ENCODE measurements around the gene PPP4R1.

Gene PPP4R1

DNA sequence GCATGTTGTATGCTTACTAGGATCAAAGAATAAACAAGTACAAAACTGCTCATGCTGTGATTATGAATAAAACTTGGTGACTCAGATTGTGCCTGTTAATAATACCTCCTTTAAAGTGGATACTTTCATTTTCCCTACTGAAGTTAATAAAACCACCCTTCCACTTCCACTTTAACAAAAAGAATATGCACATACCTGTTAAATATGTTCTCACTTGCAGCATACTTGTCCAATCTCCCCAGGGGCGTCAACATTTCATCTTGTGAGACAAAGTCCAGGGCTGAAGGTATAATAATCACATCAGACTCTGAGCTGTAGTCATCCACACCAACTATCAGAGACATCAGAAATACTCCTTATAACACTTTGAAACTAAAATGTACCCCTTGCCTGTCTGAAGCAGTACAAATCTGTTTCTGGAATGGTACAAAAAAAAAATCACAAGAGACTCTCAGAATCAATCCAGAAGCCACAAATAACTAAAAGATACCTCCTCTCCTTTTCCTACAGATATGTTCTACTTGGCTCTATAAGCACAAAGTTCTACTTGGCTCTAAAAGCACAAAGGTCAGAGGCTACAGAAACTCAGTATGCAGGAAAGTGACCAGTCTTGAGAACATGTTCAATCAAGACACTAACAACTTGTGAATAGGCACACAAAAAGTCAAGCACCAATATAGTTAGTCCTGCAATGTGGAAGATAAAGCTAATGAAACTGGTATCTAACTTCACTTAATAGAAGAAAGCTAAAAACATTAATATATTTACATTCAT, 19.3 kb downstream of the PPP4R1 start:
- DNase-seq (ENCODE audit: low read depth): no peak

DNA sequence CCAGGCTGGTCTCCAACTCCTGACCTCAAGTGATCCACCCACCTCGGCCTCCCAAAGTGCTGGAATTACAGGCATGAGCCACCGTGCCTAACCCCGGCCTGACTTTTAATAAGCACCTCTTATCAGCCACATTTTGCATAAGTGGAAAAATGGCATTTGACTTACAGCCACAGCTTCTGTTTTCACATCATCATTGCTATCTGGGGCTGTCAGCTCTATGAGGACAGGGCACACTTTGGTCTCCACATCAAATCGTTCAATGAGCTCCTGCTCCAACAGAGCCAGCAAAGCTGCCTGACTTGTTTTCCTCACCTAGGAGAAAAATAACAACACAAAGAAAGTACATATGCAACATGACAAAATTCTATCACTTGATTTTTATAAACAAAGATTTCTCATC, 26.4 kb downstream of the PPP4R1 start:
- no peak for DNase-seq (ENCODE audit: low read depth)

DNA sequence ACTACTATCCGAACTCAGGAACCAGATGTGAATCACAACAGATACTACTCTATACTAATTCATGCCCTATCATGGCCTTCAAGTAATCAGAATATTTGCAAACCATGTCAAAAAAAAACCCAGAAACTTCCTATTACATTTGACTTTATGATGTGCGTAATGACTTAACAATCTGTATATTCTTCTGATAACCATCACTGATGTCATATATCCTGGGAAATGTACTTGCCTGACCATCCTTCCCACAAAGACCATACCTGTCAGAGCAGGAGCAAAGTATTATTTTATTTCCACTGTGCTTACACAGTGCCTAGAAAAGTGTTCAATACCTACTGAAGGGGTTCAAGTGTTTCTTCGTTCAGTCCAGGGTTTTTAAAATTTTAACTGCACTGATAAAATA, 27.5 kb downstream of the PPP4R1 start:
- no peak for DNase-seq (ENCODE audit: low read depth)

DNA sequence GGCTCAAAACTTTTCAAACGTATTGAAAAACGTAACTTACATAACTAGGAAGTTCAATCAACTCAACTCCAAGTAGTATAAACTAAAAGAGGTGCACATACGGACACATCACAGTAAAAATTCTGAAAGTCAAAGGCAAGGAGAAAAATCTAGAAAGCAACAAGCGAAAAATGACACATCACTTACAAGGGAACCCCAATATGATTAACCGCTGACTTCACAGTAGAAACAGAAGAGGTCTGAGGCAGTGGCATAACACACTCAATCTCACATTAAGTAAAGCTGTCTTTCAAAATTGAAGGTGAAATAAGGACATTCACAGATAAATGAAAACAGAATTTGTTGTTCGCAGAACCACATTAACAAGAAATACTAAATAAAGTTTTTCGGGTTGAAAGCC, 32.7 kb downstream of the PPP4R1 start:
- no peak for DNase-seq (ENCODE audit: low read depth)

DNA sequence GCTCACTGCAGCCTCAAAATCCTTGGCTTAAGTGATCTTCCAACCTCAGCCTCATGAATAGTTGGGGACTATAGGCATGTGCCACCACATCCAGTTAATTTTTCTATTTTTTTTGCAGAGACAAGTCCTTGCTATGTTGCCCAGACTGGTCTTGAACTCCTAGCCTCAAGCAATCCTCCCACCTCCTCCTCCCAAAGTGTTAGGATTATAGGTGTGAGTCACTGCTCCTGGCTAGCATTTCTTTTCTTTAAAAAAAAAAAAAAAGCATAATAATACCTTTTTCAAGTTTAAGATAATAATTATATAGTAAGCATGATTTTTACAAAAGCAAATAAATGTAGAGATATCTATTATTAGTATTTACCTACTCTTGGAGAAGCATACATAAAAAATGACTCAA, 36.1 kb downstream of the PPP4R1 start:
- no peak for DNase-seq (ENCODE audit: low read depth)

DNA sequence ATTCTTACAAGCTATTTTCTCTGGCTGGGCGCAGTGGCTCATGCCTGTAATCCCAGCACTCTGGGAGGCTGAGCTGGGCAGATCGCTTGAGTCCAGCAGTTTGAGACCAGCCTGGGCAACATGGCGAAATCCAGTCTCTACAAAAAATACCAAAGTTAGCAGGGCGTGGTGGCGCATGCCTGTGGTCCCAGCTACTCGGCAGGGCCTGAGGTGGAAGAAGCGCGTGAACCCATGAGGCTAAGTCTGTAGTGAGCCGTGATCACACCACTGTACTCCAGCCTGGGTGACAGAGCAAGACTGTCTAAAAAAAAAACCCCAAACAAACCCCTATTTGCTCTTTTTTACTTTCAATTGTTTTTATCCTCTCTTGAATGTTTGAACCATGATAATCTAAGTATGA, 37.0 kb downstream of the PPP4R1 start:
- DNase-seq (ENCODE audit: low read depth): no peak

DNA sequence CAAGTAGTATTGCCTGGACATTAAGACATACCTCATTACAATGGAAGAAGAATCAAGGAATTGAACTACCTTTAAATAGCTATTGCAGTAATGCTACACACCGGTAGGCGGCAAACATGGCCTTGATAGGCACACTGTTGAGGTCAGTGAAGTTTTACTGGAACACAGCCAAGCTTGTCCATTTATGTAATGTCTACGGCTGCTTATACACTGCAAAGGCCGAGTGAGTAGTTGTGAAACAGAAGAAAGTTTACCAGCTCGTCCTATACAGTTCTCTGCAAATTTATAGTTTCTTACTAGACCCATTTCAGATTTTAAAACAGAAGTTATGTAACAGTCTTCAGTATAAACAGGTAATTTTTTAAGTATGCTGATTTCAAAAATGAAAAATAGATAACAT, 38.8 kb downstream of the PPP4R1 start:
- DNase-seq (ENCODE audit: low read depth): no peak

DNA sequence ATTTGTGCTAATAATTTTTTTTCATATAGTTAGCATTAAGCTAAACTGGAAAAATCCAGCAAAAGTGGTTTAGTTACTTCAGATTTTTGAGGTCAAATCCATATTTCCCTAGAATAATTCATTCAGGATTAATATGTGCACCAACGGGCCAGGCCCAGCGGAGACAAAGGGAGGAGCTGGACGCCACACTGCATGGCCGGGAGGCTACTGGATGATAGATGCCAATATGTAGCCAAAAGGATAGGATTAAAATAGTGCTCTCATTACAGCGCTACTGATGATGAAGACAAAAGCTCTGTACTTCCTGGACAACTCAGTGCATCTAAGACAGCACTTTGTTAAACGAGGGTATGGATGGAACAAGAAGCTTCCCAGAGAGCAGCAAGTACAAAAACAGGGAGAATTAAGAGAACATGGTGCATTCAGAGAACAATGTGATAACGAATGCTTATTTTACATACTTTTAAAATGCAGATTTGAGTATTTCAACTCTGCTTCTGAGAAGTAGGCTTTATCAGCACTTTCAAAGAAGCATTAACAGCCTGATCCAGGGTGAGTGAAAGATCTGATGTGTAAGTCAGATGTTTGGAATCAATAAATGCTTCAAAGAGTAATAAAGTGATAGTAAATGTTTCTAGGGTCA, 39.8 kb downstream of the PPP4R1 start:
- no peak for DNase-seq (ENCODE audit: low read depth)

DNA sequence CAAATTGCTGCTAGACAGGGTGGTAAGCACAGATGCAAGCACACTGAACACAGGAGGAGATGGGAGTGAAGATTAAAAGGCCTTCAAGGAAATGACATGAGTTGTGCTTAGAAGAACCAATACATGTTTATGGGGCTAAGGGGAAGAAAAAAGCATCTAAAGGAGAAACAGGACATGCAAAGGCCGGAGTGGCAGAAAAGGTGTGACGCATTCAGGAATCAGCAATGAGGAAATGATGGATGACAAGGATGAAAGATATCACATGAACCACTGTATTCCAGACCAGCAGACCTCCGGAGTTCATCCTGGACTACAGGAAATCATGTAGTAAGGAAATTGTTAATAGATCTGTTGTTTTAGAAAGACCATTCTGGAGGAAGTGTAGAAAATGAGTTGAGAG, 42.8 kb downstream of the PPP4R1 start:
- no peak for DNase-seq (ENCODE audit: low read depth)

DNA sequence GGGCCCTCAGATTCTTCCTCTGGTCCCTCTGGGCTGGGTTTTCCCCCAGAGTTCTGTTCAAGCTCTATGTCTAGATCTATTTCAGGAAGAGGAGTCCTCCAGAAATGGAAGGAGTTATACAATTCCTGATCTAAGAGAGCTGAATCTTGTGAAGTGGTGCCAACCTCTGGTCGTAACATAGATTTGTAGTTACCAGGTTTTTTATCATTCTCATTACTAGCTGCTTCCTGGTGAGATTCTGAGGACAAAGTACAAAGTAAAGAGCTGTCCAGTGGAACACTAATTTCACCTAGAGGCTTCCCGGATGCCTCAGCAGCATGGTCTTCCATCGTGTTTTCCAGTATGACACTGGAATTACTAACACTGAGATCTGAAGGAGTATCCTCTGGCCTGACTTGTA, 44.1 kb downstream of the PPP4R1 start:
- DNase-seq (ENCODE audit: low read depth): no peak

DNA sequence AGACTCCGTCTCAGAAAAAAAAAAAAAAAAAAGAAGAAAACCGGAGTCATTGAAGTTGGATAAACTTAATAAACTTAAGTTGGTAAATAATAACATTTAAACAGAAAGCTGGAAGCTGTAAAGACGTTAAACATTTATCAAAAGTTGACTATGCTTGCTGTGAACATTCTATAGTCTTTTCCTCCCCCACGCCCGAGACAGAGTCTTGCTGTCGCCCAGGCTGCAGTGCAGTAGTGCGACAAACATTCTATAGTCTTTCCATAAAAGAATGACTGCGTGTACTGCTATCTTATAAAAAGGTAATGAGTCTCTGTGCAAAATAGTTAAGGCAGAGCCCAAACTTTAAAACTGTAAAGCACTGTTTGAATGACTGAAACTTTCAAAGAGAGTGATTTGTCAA, 45.2 kb downstream of the PPP4R1 start:
- no peak for DNase-seq (ENCODE audit: low read depth)

DNA sequence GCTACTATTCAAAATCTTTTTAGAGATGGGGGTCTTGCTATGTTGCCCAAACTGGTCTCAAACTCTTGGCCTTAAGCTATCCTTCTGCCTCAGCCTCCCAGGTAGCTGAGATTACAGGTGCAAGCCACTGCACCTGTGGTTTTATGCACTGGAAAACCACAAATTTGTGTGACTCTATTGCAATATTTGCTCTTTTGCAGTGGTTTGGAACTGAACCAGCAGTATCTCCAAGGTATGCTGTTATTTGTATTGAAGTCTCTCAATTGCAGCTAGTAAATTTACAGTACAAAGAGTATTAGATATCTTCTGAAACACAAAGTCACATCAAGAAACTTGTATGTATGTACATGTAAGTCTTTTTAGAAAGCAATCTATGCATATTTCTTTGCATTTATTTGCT, 46.2 kb downstream of the PPP4R1 start:
- no peak for DNase-seq (ENCODE audit: low read depth)

DNA sequence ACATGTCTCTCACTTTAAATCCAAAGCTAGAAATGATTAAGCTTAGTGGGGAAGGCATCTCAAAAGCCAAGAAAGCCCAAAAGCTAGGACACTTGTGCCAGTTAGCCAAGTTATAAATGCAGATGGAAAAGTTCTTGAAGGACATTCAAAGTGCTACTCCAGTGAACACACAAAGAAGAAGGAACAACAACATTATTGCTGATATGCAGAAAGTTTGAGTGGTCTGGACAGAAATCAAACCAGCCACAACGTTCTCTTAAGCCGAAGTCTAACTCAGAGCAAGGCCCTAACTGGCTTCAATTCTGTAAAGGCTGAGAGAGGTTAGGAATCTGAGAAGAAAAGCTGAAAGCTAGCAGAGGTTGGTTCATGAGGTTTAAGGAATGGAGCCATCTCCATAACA, 49.0 kb downstream of the PPP4R1 start:
- DNase-seq (ENCODE audit: low read depth): no peak

DNA sequence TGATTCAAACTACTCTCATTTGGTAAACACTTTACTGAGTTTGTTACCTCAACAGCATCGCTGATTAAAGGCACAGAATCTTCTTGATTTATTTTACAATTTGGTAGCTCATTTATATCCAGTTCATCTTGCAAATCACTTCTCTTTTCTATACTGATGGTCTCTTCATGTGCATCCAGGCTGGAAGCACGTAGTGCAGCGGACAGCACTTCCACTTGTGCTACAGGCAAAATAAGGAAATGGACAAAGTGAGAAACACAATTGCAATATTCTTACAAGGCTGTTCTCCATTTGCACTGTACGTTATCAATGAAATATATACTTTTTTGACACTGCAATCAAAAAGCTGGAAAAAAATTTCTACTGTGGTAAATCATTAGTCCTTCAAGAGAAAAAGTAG, 51.0 kb downstream of the PPP4R1 start:
- DNase-seq (ENCODE audit: low read depth): no peak

DNA sequence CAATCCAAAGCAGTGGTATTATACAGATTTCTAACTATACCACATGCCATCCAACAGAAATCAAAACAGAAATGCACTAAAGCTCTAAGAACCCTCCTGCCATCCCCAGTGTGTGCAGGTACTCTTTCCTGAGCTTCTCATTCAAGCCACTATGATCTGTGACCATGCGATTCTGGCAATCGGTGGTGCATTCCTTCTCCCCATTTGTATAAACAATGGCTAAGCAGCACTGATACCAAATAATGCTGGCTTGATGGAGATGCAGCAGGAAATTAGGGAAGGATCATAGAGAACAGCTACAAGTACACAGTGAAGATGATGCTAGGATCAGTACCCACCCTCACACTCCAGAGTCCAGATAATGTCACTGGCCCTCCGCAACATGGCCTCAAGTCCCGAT, 51.8 kb downstream of the PPP4R1 start:
- no peak for DNase-seq (ENCODE audit: low read depth)

DNA sequence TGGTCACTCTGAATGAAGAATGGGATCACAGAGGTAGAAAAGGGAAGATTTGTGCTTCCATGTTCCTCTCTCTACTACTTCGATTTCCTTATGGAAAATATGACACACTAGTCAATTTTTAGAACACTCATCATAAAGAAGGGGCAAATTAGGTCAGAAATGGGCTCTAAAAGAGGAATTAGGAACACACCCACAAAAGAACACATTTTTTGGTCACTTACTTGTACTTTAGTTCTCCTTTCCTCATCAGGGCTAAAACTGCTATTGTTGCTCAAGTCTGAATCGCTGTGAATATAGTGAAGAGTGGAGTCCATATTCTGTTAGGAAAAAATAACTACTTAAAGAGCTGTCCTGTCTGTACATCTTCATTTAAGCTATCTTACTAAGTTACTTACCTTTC, 52.6 kb downstream of the PPP4R1 start:
- DNase-seq (ENCODE audit: low read depth): no peak

DNA sequence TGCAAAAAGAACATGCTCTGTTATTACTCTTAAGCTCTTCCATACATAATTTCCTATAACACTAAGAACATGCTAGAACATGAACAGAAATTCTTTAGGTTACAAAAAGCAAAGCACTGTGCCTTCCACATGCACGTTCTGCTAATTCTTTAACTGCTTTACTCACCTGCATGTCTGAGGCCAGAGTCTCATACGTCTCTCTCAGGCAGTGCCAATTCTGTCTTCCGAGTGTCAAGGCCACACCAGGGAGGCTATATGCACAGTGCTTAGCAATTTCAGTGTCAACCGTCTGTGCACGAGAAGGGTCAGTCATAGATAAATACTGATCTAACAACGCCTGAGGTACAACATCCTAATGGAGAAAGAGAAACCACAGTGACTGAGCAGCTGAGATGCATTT, 55.1 kb downstream of the PPP4R1 start:
- DNase-seq (ENCODE audit: low read depth): no peak

DNA sequence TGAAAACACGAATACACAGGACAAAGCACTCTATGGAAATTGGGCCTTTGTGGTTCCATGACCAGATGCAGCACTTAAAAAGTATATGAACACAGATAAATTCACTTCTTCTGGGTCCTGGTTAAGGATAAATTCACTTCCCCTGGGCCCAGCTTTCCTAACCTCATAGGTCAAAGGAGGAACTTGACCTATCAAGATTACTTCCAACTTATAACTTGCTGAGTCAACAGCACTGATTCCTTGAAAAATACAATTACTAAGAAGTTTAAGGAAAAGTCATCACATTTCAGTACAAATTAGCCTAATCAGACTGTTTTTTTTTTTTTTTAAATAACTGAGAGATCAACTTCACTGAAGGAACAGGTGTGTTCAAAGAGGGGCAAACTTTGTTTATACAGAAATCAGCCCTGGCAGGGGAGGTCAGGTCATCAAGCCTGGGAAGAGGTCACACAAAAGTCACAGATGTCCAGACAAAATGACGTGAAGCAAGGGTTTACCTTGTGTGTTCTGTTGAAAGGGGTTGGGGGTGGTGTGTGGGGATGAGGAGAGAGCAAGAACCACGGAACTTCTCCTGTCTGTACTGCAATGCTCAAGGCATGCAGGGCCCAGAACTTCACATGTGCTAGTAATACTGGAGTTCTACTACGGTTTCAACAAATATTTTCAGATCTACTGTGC, 55.8 kb downstream of the PPP4R1 start:
- DNase-seq (ENCODE audit: low read depth): no peak

DNA sequence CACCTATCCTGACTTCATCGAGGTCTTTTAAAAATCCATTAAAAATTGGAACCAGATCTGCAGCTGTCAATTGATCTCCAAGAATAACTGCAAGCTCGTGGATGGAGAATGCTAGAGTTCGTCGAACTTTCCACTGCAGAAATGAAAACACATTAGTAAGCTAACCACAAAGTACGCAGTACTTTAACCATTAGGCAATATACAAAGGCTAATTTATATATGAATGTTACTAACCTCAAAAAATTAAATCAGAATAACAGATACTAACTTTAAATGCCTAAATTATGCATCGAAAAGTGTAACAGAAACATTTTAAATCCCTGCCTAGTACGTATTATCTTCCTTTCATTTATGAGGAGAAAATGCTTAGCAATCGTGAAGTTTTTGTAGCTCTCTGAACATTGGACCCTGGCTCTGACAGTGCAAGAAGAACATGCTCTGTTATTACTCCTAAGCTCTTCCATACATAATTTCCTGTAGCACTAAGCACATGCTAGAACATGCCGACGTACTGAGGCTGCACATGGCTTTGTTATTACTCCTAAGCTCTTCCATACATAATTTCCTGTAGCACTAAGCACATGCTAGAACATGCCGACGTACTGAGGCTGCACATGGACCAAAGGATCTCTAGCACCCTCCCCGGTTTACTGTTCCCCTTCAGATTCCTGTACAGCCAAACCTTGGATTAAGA, 57.0 kb downstream of the PPP4R1 start:
- no peak for DNase-seq (ENCODE audit: low read depth)

DNA sequence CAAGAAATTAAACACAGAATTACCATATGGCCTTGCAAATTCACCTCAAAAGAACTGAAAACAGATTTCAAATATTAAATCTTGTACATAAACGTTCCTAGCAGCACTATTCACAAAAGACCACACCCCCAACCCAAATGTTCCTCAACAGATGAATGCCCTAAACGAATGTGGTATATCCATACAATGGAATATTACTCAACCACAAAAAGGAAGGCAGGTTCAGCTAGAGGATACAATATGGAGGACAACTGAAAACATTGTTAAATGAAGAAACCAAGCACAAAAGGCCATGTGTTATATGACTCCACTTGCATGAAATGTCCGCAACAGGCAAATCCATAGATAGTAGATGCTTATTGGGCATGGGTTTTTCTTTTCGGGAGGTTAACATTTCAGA, 61.7 kb downstream of the PPP4R1 start:
- DNase-seq (ENCODE audit: low read depth): no peak

DNA sequence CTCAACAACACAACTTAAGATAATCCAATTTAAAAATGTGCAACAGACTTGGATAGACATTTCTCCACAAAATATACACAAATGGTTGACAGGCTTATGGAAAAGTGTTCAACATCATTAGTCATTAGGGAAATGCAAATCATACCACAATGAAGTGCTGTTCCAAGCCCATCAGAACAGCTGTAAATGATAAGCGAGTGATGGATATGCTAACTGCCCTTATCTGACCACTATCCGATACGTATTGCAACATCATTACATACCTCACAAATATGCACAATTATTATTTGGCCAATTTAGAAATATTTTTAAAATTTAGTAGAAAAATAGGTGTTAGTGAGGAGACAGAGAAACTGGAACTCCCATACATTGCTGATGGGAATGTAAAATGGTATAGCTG, 62.2 kb downstream of the PPP4R1 start:
- no peak for DNase-seq (ENCODE audit: low read depth)

DNA sequence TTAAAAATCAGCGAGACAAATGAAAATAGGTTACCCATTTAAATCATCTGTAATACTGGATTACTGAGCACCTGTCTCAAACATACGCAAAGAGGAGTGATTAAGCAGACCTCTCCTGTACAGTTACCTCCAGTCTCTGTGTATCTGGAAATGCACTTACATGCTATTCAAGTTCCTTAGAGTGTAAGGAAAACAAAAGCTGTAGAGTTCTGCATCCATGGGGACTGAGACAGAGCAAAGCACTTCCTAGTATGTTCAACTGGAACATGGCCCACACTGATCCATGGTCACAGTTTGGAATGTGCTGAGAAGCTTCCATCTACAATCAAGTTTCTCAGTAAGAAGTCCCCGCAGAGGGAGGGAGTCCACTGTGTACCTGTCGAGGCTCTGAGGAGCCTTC, 63.9 kb downstream of the PPP4R1 start:
- DNase-seq (ENCODE audit: low read depth): no peak

DNA sequence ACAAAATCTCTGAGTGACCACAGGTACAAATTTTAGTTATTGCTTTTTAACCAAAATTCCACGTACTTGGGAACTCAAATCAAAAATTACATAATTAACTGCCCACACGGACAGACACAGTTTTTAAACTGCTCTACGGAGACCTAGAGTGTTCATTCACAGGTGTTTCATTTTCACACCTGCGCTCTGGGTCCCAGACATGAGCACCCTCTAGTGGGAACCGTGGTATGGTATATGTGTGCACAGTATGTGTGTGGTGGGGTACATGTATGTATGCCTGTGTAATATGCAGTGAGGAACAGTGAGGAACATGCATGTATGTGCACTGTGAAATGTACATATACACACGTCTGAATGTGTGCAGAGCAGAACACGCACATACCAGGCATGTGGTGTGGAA, 65.0 kb downstream of the PPP4R1 start:
- no peak for DNase-seq (ENCODE audit: low read depth)

Data from T-helper 22 cell (primary cell).